Measurements from ENCODE around the gene CYB5A. TPM values are rescaled to one million over a fixed set of nuclear protein-coding genes. Genes with fewer than 3 reads are reported as not detected.

CYB5A gene
- total RNA-seq, 3 donors from 2014 or later (not counting 1 experiment from before 2014, with no cell fraction given) = 10.4 to 14.6 (median 13.0) TPM

- no peak for DNase-seq
- peaks cover 29 to 32% of the 10 kb centered on the region in 2 donors for H3K27me3 Mint-ChIP-seq (ENCODE audit: low read depth in 2 of 2)
- H3K4me3 Mint-ChIP-seq = no peak overlapping the region
- 87% methylated on average over 1 of the region's 1 CpG for WGBS (ENCODE audit: insufficient coverage)
- Histone ChIP-seq H3K27ac (ENCODE audit: low read length) (no peak overlapping the region), H3K4me3 (ENCODE audit: low read length) (no peak overlapping the region), H3K4me1 (ENCODE audit: control insufficient read depth, insufficient read depth, low read length) (no peaks in the 10 kb centered on the region), H3K27me3 (ENCODE audit: control insufficient read depth, insufficient read depth, low read length) (peaks cover 2% of the 10 kb centered on the region), H3K9me3 (ENCODE audit: control insufficient read depth, insufficient read depth, low read length) (no peaks in the 10 kb centered on the region), H3K36me3 (ENCODE audit: control insufficient read depth, insufficient read depth, low read length) (no peaks in the 10 kb centered on the region)
- H3K4me1 Mint-ChIP-seq = no peaks in the 10 kb centered on the region
- H3K9me3 Mint-ChIP-seq = no peaks in the 10 kb centered on the region
- no peak overlapping the region for H3K27ac Mint-ChIP-seq
- no peak for ATAC-seq
- intact Hi-C loops (cut with micrococcal nuclease) = loop anchor here (1.0 kb wide), 1 partner anchor 182 kb away; no protein-coding TSS in a partner anchor
- no peak for TF ChIP-seq CTCF (IDR thresholded peaks at IDR 0.05)
- no peaks in the 10 kb centered on the region for H3K36me3 Mint-ChIP-seq
Measured at GRCh38 chr18:74311000-74311399, 19.2 kb upstream of the CYB5A start.

GRCh38 chr18:74310411-74310810, 18.6 kb upstream of the CYB5A start:
- Histone ChIP-seq H3K36me3 (ENCODE audit: control insufficient read depth, insufficient read depth, low read length) (no peaks in the 10 kb centered on the region), H3K4me1 (ENCODE audit: control insufficient read depth, insufficient read depth, low read length) (no peaks in the 10 kb centered on the region), H3K27ac (ENCODE audit: low read length) (no peak overlapping the region), H3K4me3 (ENCODE audit: low read length) (no peak overlapping the region), H3K27me3 (ENCODE audit: control insufficient read depth, insufficient read depth, low read length) (peaks cover 6% of the 10 kb centered on the region), H3K9me3 (ENCODE audit: control insufficient read depth, insufficient read depth, low read length) (no peaks in the 10 kb centered on the region)
- intact Hi-C loops (cut with micrococcal nuclease) = loop anchor here (1.0 kb wide), 1 partner anchor 183 kb away; no protein-coding TSS in a partner anchor
- DNase-seq (peak in 1 of 2 donors; percentile 59), ATAC-seq (peak in 2 of 3 donors; percentile 55 to 70)
- peaks cover 35 to 37% of the 10 kb centered on the region in 2 donors for H3K27me3 Mint-ChIP-seq (ENCODE audit: low read depth in 2 of 2)
- no peak for TF ChIP-seq CTCF (IDR thresholded peaks at IDR 0.05)
- no peaks in the 10 kb centered on the region for H3K36me3 Mint-ChIP-seq
- no peak overlapping the region for H3K27ac Mint-ChIP-seq
- WGBS (ENCODE audit: insufficient coverage) = 13% methylated on average over 2 of the region's 3 CpGs
- H3K9me3 Mint-ChIP-seq = no peaks in the 10 kb centered on the region
- no peak overlapping the region for H3K4me3 Mint-ChIP-seq
- H3K4me1 Mint-ChIP-seq = no peaks in the 10 kb centered on the region

- no peaks in the 10 kb centered on the region for H3K4me1 Mint-ChIP-seq
- no peaks in the 10 kb centered on the region for H3K9me3 Mint-ChIP-seq
- no peaks in the 10 kb centered on the region for H3K36me3 Mint-ChIP-seq
- H3K4me1 ChIP-seq (ENCODE audit: control insufficient read depth, insufficient read depth, low read length) = no peaks in the 10 kb centered on the region
- intact Hi-C loops (cut with micrococcal nuclease) = no loop called here
- H3K27me3 ChIP-seq (ENCODE audit: control insufficient read depth, insufficient read depth, low read length) = peaks cover 6% of the 10 kb centered on the region
- DNase-seq (no peak), ATAC-seq (no peak)
- no peak overlapping the region for H3K27ac ChIP-seq (ENCODE audit: low read length)
- peaks cover 28 to 66% of the 10 kb centered on the region in 2 donors for H3K27me3 Mint-ChIP-seq (ENCODE audit: low read depth in 2 of 2)
- H3K4me3 Mint-ChIP-seq = no peak overlapping the region
- no peaks in the 10 kb centered on the region for H3K36me3 ChIP-seq (ENCODE audit: control insufficient read depth, insufficient read depth, low read length)
- no peak for TF ChIP-seq CTCF (IDR thresholded peaks at IDR 0.05)
- no peak overlapping the region for H3K4me3 ChIP-seq (ENCODE audit: low read length)
- 92% methylated on average over 1 of the region's 1 CpG for WGBS (ENCODE audit: insufficient coverage)
- no peak overlapping the region for H3K27ac Mint-ChIP-seq
- H3K9me3 ChIP-seq (ENCODE audit: control insufficient read depth, insufficient read depth, low read length) = no peaks in the 10 kb centered on the region
Measured at GRCh38 chr18:74303936-74304335, 12.2 kb upstream of the CYB5A start.

- Histone ChIP-seq H3K4me3 (ENCODE audit: low read length) (no peak overlapping the region), H3K27me3 (ENCODE audit: control insufficient read depth, insufficient read depth, low read length) (peaks cover 6% of the 10 kb centered on the region), H3K4me1 (ENCODE audit: control insufficient read depth, insufficient read depth, low read length) (no peaks in the 10 kb centered on the region), H3K9me3 (ENCODE audit: control insufficient read depth, insufficient read depth, low read length) (no peaks in the 10 kb centered on the region), H3K36me3 (ENCODE audit: control insufficient read depth, insufficient read depth, low read length) (no peaks in the 10 kb centered on the region), H3K27ac (ENCODE audit: low read length) (no peak overlapping the region)
- ATAC-seq (no peak), DNase-seq (no peak)
- WGBS (ENCODE audit: insufficient coverage) = 87% methylated on average over 3 of the region's 5 CpGs
- Mint-ChIP-seq H3K9me3 (no peaks in the 10 kb centered on the region), H3K36me3 (no peaks in the 10 kb centered on the region), H3K4me3 (no peak overlapping the region), H3K4me1 (no peaks in the 10 kb centered on the region), H3K27ac (no peak overlapping the region), H3K27me3 (ENCODE audit: low read depth in 2 of 2) (peaks cover 32 to 66% of the 10 kb centered on the region in 2 donors)
- intact Hi-C loops (cut with micrococcal nuclease) = no loop called here
- TF ChIP-seq CTCF (IDR thresholded peaks at IDR 0.05) = no peak
Measured at GRCh38 chr18:74303306-74303705, 11.5 kb upstream of the CYB5A start.
